HEK293 (cell line): ENCODE results near the gene MPPE1.

Source experiments
- CTCF ChIA-PET: fragments of 350-600 bp; formaldehyde crosslinking; extraction: SDS; loops from one replicate; lab custom pipeline; 2021; ENCODE audit warnings: antibody characterized with exemption; lab: Yijun Ruan, JAX
- POLR2A ChIA-PET: fragments of 300-600 bp; formaldehyde crosslinking; extraction: SDS; loops from one replicate; lab custom pipeline; 2020; ENCODE audit warnings: antibody characterized with exemption, inconsistent platforms; lab: Yijun Ruan, JAX
- H3K27ac ChIP-seq: fragments of 200-500 bp; sonication (Bioruptor generic); 2 replicates; pipeline ENCODE4 v1.5.1; 2014; ENCODE audit warnings: low read depth, low read length, control low read depth, inconsistent platforms; ENCODE audit errors: extremely low read depth
- H3K36me3 ChIP-seq, 2 experiments: fragments of 200-500 bp in 1 of 2; sonication (Bioruptor generic) in 1 of 2; 1 replicate in 1 of 2; 2 replicates in 1 of 2; pipeline ENCODE4 v1.5.1; 2014 to 2017; ENCODE audit warnings: inconsistent platforms in 2 of 2, low read length in 2 of 2; ENCODE audit not compliant: control insufficient read depth in 2 of 2, insufficient read depth in 1 of 2
- H3K4me1 ChIP-seq: fragments of 200-500 bp; sonication (Bioruptor generic); 2 replicates; pipeline ENCODE4 v1.5.1; 2014; ENCODE audit warnings: mild to moderate bottlenecking, low read length, inconsistent platforms; ENCODE audit not compliant: control insufficient read depth, insufficient read depth
- H3K4me3 ChIP-seq: 2 replicates; pipeline ENCODE4 v1.5.1; 2011; ENCODE audit warnings: low read depth, mild to moderate bottlenecking, control low read depth, low read length, moderate library complexity
- H3K9me3 ChIP-seq: fragments of 200-500 bp; sonication (Bioruptor generic); 2 replicates; pipeline ENCODE4 v1.5.1; 2014; ENCODE audit warnings: low read depth, low read length, inconsistent platforms; ENCODE audit not compliant: control insufficient read depth, insufficient read depth
- BCL11B ChIP-seq: fragments of 450-650 bp; formaldehyde crosslinking; IDR thresholded peaks from 2 replicates; pipeline ENCODE4 v1.5.1; 2016; ENCODE audit warnings: low read depth, missing biosample characterization, missing genetic modification characterization
- SCRT1 ChIP-seq: fragments of 450-650 bp; formaldehyde crosslinking; IDR thresholded peaks from 2 replicates; pipeline ENCODE4 v1.5.1; 2016; ENCODE audit warnings: missing biosample characterization, missing genetic modification characterization, borderline replicate concordance
- SCRT2 ChIP-seq: fragments of 450-650 bp; formaldehyde crosslinking; IDR thresholded peaks from 2 replicates; pipeline ENCODE4 v1.5.1; 2016; ENCODE audit warnings: missing biosample characterization, missing genetic modification characterization
- ZNF266 ChIP-seq: fragments of 450-650 bp; formaldehyde crosslinking; IDR thresholded peaks from 2 replicates; pipeline ENCODE4 v1.5.1; 2016; ENCODE audit warnings: missing biosample characterization, missing genetic modification characterization, low read depth
- ZNF433 ChIP-seq: fragments of 450-650 bp; formaldehyde crosslinking; IDR thresholded peaks from 2 replicates; pipeline ENCODE4 v1.5.1; 2016; ENCODE audit warnings: missing biosample characterization, missing genetic modification characterization, low read depth
- ZNF629 ChIP-seq: fragments of 450-650 bp; formaldehyde crosslinking; IDR thresholded peaks from 2 replicates; pipeline ENCODE4 v1.5.1; 2017; ENCODE audit warnings: missing biosample characterization, missing genetic modification characterization
- ZNF747 ChIP-seq: fragments of 450-650 bp; formaldehyde crosslinking; IDR thresholded peaks from 2 replicates; pipeline ENCODE4 v1.5.1; 2016; ENCODE audit warnings: missing biosample characterization, missing genetic modification characterization

The MPPE1 gene

GRCh38 chr18:11839556-11839955, 68.6 kb downstream of the MPPE1 start (continued):
- TF ChIP-seq ZNF747 (tag by site-specific recombination), result no peak
- no peak for TF ChIP-seq ZNF629 (tag by site-specific recombination)
- no peak for TF ChIP-seq BCL11B (tag by site-specific recombination)

- H3K27ac ChIP-seq, result no peak overlapping the region
- no peaks in the 10 kb centered on the region for H3K9me3 ChIP-seq
- no peak for TF ChIP-seq ZNF433 (tag by site-specific recombination)
- peak; percentile 66 for TF ChIP-seq SCRT2 (tag by site-specific recombination)
- TF ChIP-seq SCRT1, result peak; percentile 69; the same call in 1 of the 2 replicates
- TF ChIP-seq ZNF266 (tag by site-specific recombination), result no peak
- H3K4me3 ChIP-seq, result no peak overlapping the region
- POLR2A ChIA-PET, result no interaction called here
- H3K36me3 ChIP-seq, result no peaks in the 10 kb centered on the region
- CTCF ChIA-PET, result interaction anchor here (1.2 kb wide), 1 partner anchor 180 kb away, joined by 3 read pairs; no protein-coding TSS in a partner anchor
- no peaks in the 10 kb centered on the region for H3K4me1 ChIP-seq
These were observed 73.3 kb downstream of the MPPE1 start for GRCh38 chr18:11834772-11835171.
